Measurements from ENCODE around the gene RPS6KA2. TPM values are rescaled to one million over a fixed set of nuclear protein-coding genes. Genes with fewer than 3 reads are reported as not detected.

RPS6KA2 gene
- total RNA-seq, 3 donors from 2014 or later = 23.7 to 124 (median 56.4) TPM

- no peak for DNase-seq (ENCODE audit: low spot score in 2 of 2)
- Histone ChIP-seq H3K4me1 (no peaks in the 10 kb centered on the region), H3K27me3 (no peaks in the 10 kb centered on the region), H3K9me3 (no peaks in the 10 kb centered on the region), H3K36me3 (no peaks in the 10 kb centered on the region), H3K4me3 (no peak overlapping the region), H3K27ac (no peak overlapping the region)
- TF ChIP-seq POLR2A (IDR thresholded peaks at IDR 0.05) (no peak), CTCF (IDR thresholded peaks at IDR 0.05) (no peak)
- intact Hi-C loops (cut with DNase I; ENCODE audit: low total_unique reads) = no loop called here
These were observed 39.2 kb downstream of the RPS6KA2 start for GRCh38 chr6:166587631-166588413.

- H3K4me1 ChIP-seq = no peaks in the 10 kb centered on the region
- no peak for TF ChIP-seq POLR2A (IDR thresholded peaks at IDR 0.05)
- TF ChIP-seq CTCF (IDR thresholded peaks at IDR 0.05) = no peak
- TF ChIP-seq POLR2AphosphoS5 (IDR thresholded peaks at IDR 0.05) = no peak
- H3K27ac ChIP-seq = no peak within 1 kb of the TSS
- intact Hi-C loops (cut with DNase I; ENCODE audit: low total_unique reads) = no loop called here
- no peak within 1 kb of the TSS for H3K4me3 ChIP-seq
- no peaks in the 10 kb centered on the region for H3K27me3 ChIP-seq
- no peak for DNase-seq (ENCODE audit: low spot score in 2 of 2)
- no peaks in the 10 kb centered on the region for H3K9me3 ChIP-seq
- no peaks in the 10 kb centered on the region for H3K36me3 ChIP-seq
These were observed 40.5 kb downstream of the RPS6KA2 start, which contains the start of gene RAMACL for GRCh38 chr6:166586424-166587156. Gene RAMACL, minus strand, starts transcription at chr6:166586678. Its CDS starts 201 bp downstream, at chr6:166586477.

- intact Hi-C loops (cut with DNase I; ENCODE audit: low total_unique reads) = no loop called here
- Histone ChIP-seq H3K36me3 (no peaks in the 10 kb centered on the region), H3K4me3 (no peak overlapping the region), H3K27me3 (no peaks in the 10 kb centered on the region), H3K27ac (no peak overlapping the region), H3K9me3 (no peaks in the 10 kb centered on the region), H3K4me1 (no peaks in the 10 kb centered on the region)
- TF ChIP-seq CTCF (IDR thresholded peaks at IDR 0.05) (no peak), POLR2A (IDR thresholded peaks at IDR 0.05) (no peak), POLR2AphosphoS5 (IDR thresholded peaks at IDR 0.05) (no peak)
- DNase-seq (ENCODE audit: low spot score in 2 of 2) = no peak
These were observed 42.1 kb downstream of the RPS6KA2 start for GRCh38 chr6:166584853-166585429.

- no peaks in the 10 kb centered on the region for H3K4me1 ChIP-seq
- H3K27me3 ChIP-seq = no peaks in the 10 kb centered on the region
- no peaks in the 10 kb centered on the region for H3K36me3 ChIP-seq
- no peaks in the 10 kb centered on the region for H3K9me3 ChIP-seq
- intact Hi-C loops (cut with DNase I; ENCODE audit: low total_unique reads) = no loop called here
- TF ChIP-seq POLR2A (IDR thresholded peaks at IDR 0.05) = no peak
- TF ChIP-seq POLR2AphosphoS5 (IDR thresholded peaks at IDR 0.05) = no peak
- TF ChIP-seq CTCF (IDR thresholded peaks at IDR 0.05) = no peak
- H3K4me3 ChIP-seq = no peak overlapping the region
- no peak overlapping the region for H3K27ac ChIP-seq
- DNase-seq (ENCODE audit: low spot score in 2 of 2) = no peak
These were observed 42.9 kb downstream of the RPS6KA2 start for GRCh38 chr6:166584155-166584554.

Measured in breast epithelium (tissue), 4 donors.